HEK293 (cell line): ENCODE data around the gene SAXO1.

ENCODE experiments used
- CTCF ChIA-PET: fragments of 350-600 bp; formaldehyde crosslinking; extraction: SDS; loops from one replicate; lab custom pipeline; 2021; ENCODE audit warnings: antibody characterized with exemption; lab: Yijun Ruan, JAX
- POLR2A ChIA-PET: fragments of 300-600 bp; formaldehyde crosslinking; extraction: SDS; loops from one replicate; lab custom pipeline; 2020; ENCODE audit warnings: antibody characterized with exemption, inconsistent platforms; lab: Yijun Ruan, JAX
- H3K27ac ChIP-seq: fragments of 200-500 bp; sonication (Bioruptor generic); 2 replicates; pipeline ENCODE4 v1.5.1; 2014; ENCODE audit warnings: low read depth, low read length, control low read depth, inconsistent platforms; ENCODE audit errors: extremely low read depth
- H3K36me3 ChIP-seq, 2 experiments: fragments of 200-500 bp in 1 of 2; sonication (Bioruptor generic) in 1 of 2; 1 replicate in 1 of 2; 2 replicates in 1 of 2; pipeline ENCODE4 v1.5.1; 2014 to 2017; ENCODE audit warnings: inconsistent platforms in 2 of 2, low read length in 2 of 2; ENCODE audit not compliant: control insufficient read depth in 2 of 2, insufficient read depth in 1 of 2
- H3K4me1 ChIP-seq: fragments of 200-500 bp; sonication (Bioruptor generic); 2 replicates; pipeline ENCODE4 v1.5.1; 2014; ENCODE audit warnings: mild to moderate bottlenecking, low read length, inconsistent platforms; ENCODE audit not compliant: control insufficient read depth, insufficient read depth
- H3K4me3 ChIP-seq: 2 replicates; pipeline ENCODE4 v1.5.1; 2011; ENCODE audit warnings: low read depth, mild to moderate bottlenecking, control low read depth, low read length, moderate library complexity
- H3K9me3 ChIP-seq: fragments of 200-500 bp; sonication (Bioruptor generic); 2 replicates; pipeline ENCODE4 v1.5.1; 2014; ENCODE audit warnings: low read depth, low read length, inconsistent platforms; ENCODE audit not compliant: control insufficient read depth, insufficient read depth
- BCL11A ChIP-seq: fragments of 450-650 bp; formaldehyde crosslinking; IDR thresholded peaks from 2 replicates; pipeline ENCODE4 v1.5.1; 2016; ENCODE audit warnings: low read depth, missing biosample characterization, missing genetic modification characterization
- EGR2 ChIP-seq: fragments of 450-650 bp; formaldehyde crosslinking; IDR thresholded peaks from 2 replicates; pipeline ENCODE4 v1.5.1; 2016; ENCODE audit warnings: low read depth, missing biosample characterization, missing genetic modification characterization
- FEZF1 ChIP-seq: fragments of 450-650 bp; formaldehyde crosslinking; IDR thresholded peaks from 2 replicates; pipeline ENCODE4 v1.5.1; 2016; ENCODE audit warnings: missing biosample characterization, missing genetic modification characterization
- PRDM6 ChIP-seq: fragments of 450-650 bp; formaldehyde crosslinking; IDR thresholded peaks from 2 replicates; pipeline ENCODE4 v1.5.1; 2017; ENCODE audit warnings: missing biosample characterization, missing genetic modification characterization
- RBAK ChIP-seq: fragments of 450-650 bp; formaldehyde crosslinking; IDR thresholded peaks from 2 replicates; pipeline ENCODE4 v1.5.1; 2016; ENCODE audit warnings: missing biosample characterization, missing genetic modification characterization
- ZBTB11 ChIP-seq: fragments of 450-650 bp; formaldehyde crosslinking; conservative IDR thresholded peaks from 2 replicates; pipeline ENCODE4 v1.5.1; 2016; ENCODE audit warnings: low read depth, missing biosample characterization, missing genetic modification characterization
- ZBTB21 ChIP-seq: fragments of 450-650 bp; formaldehyde crosslinking; IDR thresholded peaks from 2 replicates; pipeline ENCODE4 v1.5.1; 2017; ENCODE audit warnings: missing biosample characterization, missing genetic modification characterization
- ZBTB48 ChIP-seq: fragments of 450-650 bp; formaldehyde crosslinking; IDR thresholded peaks from 2 replicates; pipeline ENCODE4 v1.5.1; 2016; ENCODE audit warnings: missing biosample characterization, missing genetic modification characterization
- ZFP69B ChIP-seq: fragments of 450-650 bp; formaldehyde crosslinking; IDR thresholded peaks from 2 replicates; pipeline ENCODE4 v1.5.1; 2016; ENCODE audit warnings: missing biosample characterization, missing genetic modification characterization
- ZNF202 ChIP-seq: fragments of 450-650 bp; formaldehyde crosslinking; IDR thresholded peaks from 2 replicates; pipeline ENCODE4 v1.5.1; 2016; ENCODE audit warnings: missing biosample characterization, missing genetic modification characterization, borderline replicate concordance
- ZNF24 ChIP-seq: fragments of 450-650 bp; formaldehyde crosslinking; IDR thresholded peaks from 2 replicates; pipeline ENCODE4 v1.5.1; 2016; ENCODE audit warnings: missing biosample characterization, missing genetic modification characterization
- ZNF324 ChIP-seq: fragments of 450-650 bp; formaldehyde crosslinking; IDR thresholded peaks from 2 replicates; pipeline ENCODE4 v1.5.1; 2016; ENCODE audit warnings: missing biosample characterization, missing genetic modification characterization
- ZNF623 ChIP-seq: fragments of 450-650 bp; formaldehyde crosslinking; IDR thresholded peaks from 2 replicates; pipeline ENCODE4 v1.5.1; 2016; ENCODE audit warnings: missing biosample characterization, missing genetic modification characterization
- ZNF776 ChIP-seq: fragments of 450-650 bp; formaldehyde crosslinking; IDR thresholded peaks from 2 replicates; pipeline ENCODE4 v1.5.0; 2017; ENCODE audit warnings: missing biosample characterization, missing genetic modification characterization, borderline replicate concordance

SAXO1 gene

GRCh38 chr9:18989865-18990264 lies 43.1 kb downstream of the SAXO1 start:
- CTCF ChIA-PET: interaction anchor here (0.6 to 1.7 kb wide), 4 partner anchors 11 to 39 kb away, joined by 3 to 4 read pairs (median 4); no protein-coding TSS in a partner anchor
- POLR2A ChIA-PET: interaction anchor here (1.0 kb wide), 1 partner anchor 12 kb away, joined by 3 read pairs; no protein-coding TSS in a partner anchor
- Histone ChIP-seq H3K4me1 (no peaks in the 10 kb centered on the region; the same call in 1 of the 2 replicates), H3K27ac (no peak overlapping the region), H3K36me3 (no peaks in the 10 kb centered on the region), H3K4me3 (no peak overlapping the region), H3K9me3 (no peaks in the 10 kb centered on the region)
- TF ChIP-seq ZNF24 (tag by site-specific recombination): no peak

GRCh38 chr9:18989097-18989496 lies 43.9 kb downstream of the SAXO1 start:
- TF ChIP-seq ZBTB21 (tag by site-specific recombination): no peak
- TF ChIP-seq ZNF623 (tag by site-specific recombination): no peak
- no peak for TF ChIP-seq ZNF202 (tag by site-specific recombination)
- TF ChIP-seq BCL11A (tag by site-specific recombination): no peak
- TF ChIP-seq ZFP69B (tag by site-specific recombination): no peak
- TF ChIP-seq ZNF776 (tag by site-specific recombination): no peak
- TF ChIP-seq PRDM6 (tag by site-specific recombination): no peak
- no peak for TF ChIP-seq ZBTB11
- no peak for TF ChIP-seq ZBTB48 (tag by site-specific recombination)
- no peak for TF ChIP-seq ZNF324
- TF ChIP-seq EGR2: no peak
- POLR2A ChIA-PET: no interaction called here

GRCh38 chr9:18988003-18988402 lies 45.0 kb downstream of the SAXO1 start:
- Histone ChIP-seq H3K9me3 (no peaks in the 10 kb centered on the region), H3K4me3 (no peak overlapping the region), H3K36me3 (no peaks in the 10 kb centered on the region), H3K27ac (no peak overlapping the region), H3K4me1 (no peaks in the 10 kb centered on the region)
- ChIA-PET POLR2A (interaction anchor here (0.6 kb wide), 1 partner anchor 435 kb away, joined by 4 read pairs; no protein-coding TSS in a partner anchor), CTCF (no interaction called here)
- peak; percentile 72 for TF ChIP-seq FEZF1
- no peak for TF ChIP-seq RBAK (tag by site-specific recombination)

More at GRCh38 chr9:18989097-18989496, 43.9 kb downstream of the SAXO1 start:
- H3K4me1 ChIP-seq: no peaks in the 10 kb centered on the region; the same call in 1 of the 2 replicates
- H3K9me3 ChIP-seq: no peaks in the 10 kb centered on the region
- H3K36me3 ChIP-seq: no peaks in the 10 kb centered on the region
- CTCF ChIA-PET: interaction anchor here (0.6 to 1.7 kb wide), 4 partner anchors 14 to 593 kb away, joined by 3 to 4 read pairs (median 4); no protein-coding TSS in a partner anchor
- no peak overlapping the region for H3K4me3 ChIP-seq
- no peak overlapping the region for H3K27ac ChIP-seq
